ENCODE data around the gene ANXA8. TPM values are rescaled to one million over a fixed set of nuclear protein-coding genes. Genes with fewer than 3 reads are reported as not detected.

The ANXA8 gene
- total RNA-seq, 1 donor from 2014 or later = 15.0 TPM

- Histone ChIP-seq H3K36me3 (no peaks in the 10 kb centered on the region), H3K27ac (no peak overlapping the region), H3K4me1 (no peaks in the 10 kb centered on the region), H3K27me3 (ENCODE audit: low read depth) (peaks cover 3% of the 10 kb centered on the region), H3K9me3 (no peaks in the 10 kb centered on the region), H3K4me3 (no peak overlapping the region)
- DNase-seq (no peak), ATAC-seq (no peak)
- intact Hi-C loops (cut with DNase I) = no loop called here
- no peak for TF ChIP-seq CTCF (IDR thresholded peaks at IDR 0.05)
Observed at GRCh38 chr10:47418321-47418720, 65.6 kb downstream of the ANXA8 start.

Other genes with a start within 250 kb of the ANXA8 start
- 14.5 TPM for gene GDF10, start 183.9 kb downstream of the ANXA8 start, total RNA-seq
- gene GDF2, start 161.7 kb downstream of the ANXA8 start, total RNA-seq = not detected
- gene RBP3, start 135.8 kb downstream of the ANXA8 start, total RNA-seq = not detected
- gene ZNF488, start 99.8 kb downstream of the ANXA8 start, total RNA-seq = 0.38 TPM
- gene FAM25G, start 7.6 kb upstream of the ANXA8 start, total RNA-seq = not detected
- gene AGAP9, start 39.5 kb upstream of the ANXA8 start, total RNA-seq = 5.1 TPM

All from lower lobe of right lung (tissue), 2 donors.